Neural progenitor cell (in vitro differentiated cells): Measurements from ENCODE around the gene UBXN1. TPM values are rescaled to one million over a fixed set of nuclear protein-coding genes. Genes with fewer than 3 reads are reported as not detected.

Experiments used
- DNase-seq: peaks from one replicate; pipeline ENCODE4 v3.0.0-alpha.2; 2016; ENCODE audit warnings: low spot score
- H2AFZ ChIP-seq: fragments of 200-600 bp; sonication (generic); replicated peaks from 2 replicates; pipeline ENCODE4 v1.6.1; 2016; ENCODE audit warnings: antibody characterized with exemption
- H3F3A ChIP-seq: fragments of 200-600 bp; sonication (generic); 2 replicates; pipeline ENCODE4 v1.6.1; 2016; ENCODE audit warnings: antibody characterized with exemption, low read depth
- H3K27ac ChIP-seq: fragments of 200-600 bp; sonication (generic); 2 replicates; pipeline ENCODE4 v1.5.1; 2016; ENCODE audit warnings: mild to moderate bottlenecking
- H3K27me3 ChIP-seq: fragments of 200-600 bp; sonication (generic); 2 replicates; pipeline ENCODE4 v1.6.1; 2016; ENCODE audit warnings: mild to moderate bottlenecking, moderate library complexity
- H3K36me3 ChIP-seq: fragments of 200-600 bp; sonication (generic); 2 replicates; pipeline ENCODE4 v1.5.1; 2016
- H3K4me1 ChIP-seq: fragments of 200-600 bp; sonication (generic); 2 replicates; pipeline ENCODE4 v1.6.1; 2016; ENCODE audit warnings: mixed run types
- H3K4me2 ChIP-seq: fragments of 200-600 bp; sonication (generic); 2 replicates; pipeline ENCODE4 v1.6.1; 2016
- H3K4me3 ChIP-seq: fragments of 200-600 bp; sonication (generic); 2 replicates; pipeline ENCODE4 v1.5.1; 2016
- H3K79me2 ChIP-seq: fragments of 200-600 bp; sonication (generic); 2 replicates; pipeline ENCODE4 v1.6.1; 2016; ENCODE audit warnings: low read depth
- H3K9ac ChIP-seq: fragments of 200-600 bp; sonication (generic); 2 replicates; pipeline ENCODE4 v1.6.1; 2016
- H3K9me3 ChIP-seq: fragments of 200-600 bp; sonication (generic); 2 replicates; pipeline ENCODE4 v1.5.1; 2016; ENCODE audit warnings: low read depth
- H4K20me1 ChIP-seq: fragments of 200-600 bp; sonication (generic); 2 replicates; pipeline ENCODE4 v1.6.1; 2016; ENCODE audit warnings: low read depth
- H3K27ac Mint-ChIP-seq: 3 replicates; pipeline ENCODE4 v1.8.0; 2021; ENCODE audit warnings: mixed read lengths
- H3K27me3 Mint-ChIP-seq: 2 replicates; pipeline ENCODE4 v1.8.0; 2022; ENCODE audit warnings: low read depth, mild to moderate bottlenecking, inconsistent platforms, moderate library complexity, mixed read lengths; ENCODE audit not compliant: insufficient read depth
- H3K36me3 Mint-ChIP-seq: 3 replicates; pipeline ENCODE4 v1.8.0; 2021; ENCODE audit warnings: mixed read lengths
- H3K4me1 Mint-ChIP-seq: 3 replicates; pipeline ENCODE4 v1.8.0; 2021; ENCODE audit warnings: mixed read lengths
- H3K4me3 Mint-ChIP-seq: 3 replicates; pipeline ENCODE4 v1.8.0; 2021; ENCODE audit warnings: mild to moderate bottlenecking, moderate library complexity, mixed read lengths
- H3K9me3 Mint-ChIP-seq: 3 replicates; pipeline ENCODE4 v1.8.0; 2020; ENCODE audit warnings: mixed read lengths
- CTCF ChIP-seq: fragments of 200-600 bp; sonication (generic); IDR thresholded peaks from 2 replicates; pipeline ENCODE4 v1.5.1; 2017; ENCODE audit warnings: antibody characterized with exemption, mild to moderate bottlenecking
- EZH2 ChIP-seq: fragments of 200-600 bp; sonication (generic); IDR thresholded peaks from 2 replicates; pipeline ENCODE4 v1.6.1; 2017; ENCODE audit warnings: antibody characterized with exemption, mild to moderate bottlenecking, moderate library complexity
- EZH2phosphoT487 ChIP-seq: fragments of 200-600 bp; sonication (generic); IDR thresholded peaks from 2 replicates; pipeline ENCODE4 v1.6.1; 2017; ENCODE audit warnings: antibody characterized with exemption
- total RNA-seq: library from RNA; depleted of rRNA; stranded (reverse); fragments of >200 nt; gene quantifications from 2 replicates; pipeline ENCODE4 v1.2.3, GENCODE V29; 2015; ENCODE audit warnings: low replicate concordance

UBXN1 gene
- total RNA-seq, 1 donor from 2014 or later: 60.7 TPM

- Histone ChIP-seq H3K36me3 (no peaks in the 10 kb centered on the region), H3K27me3 (no peaks in the 10 kb centered on the region), H3K9me3 (no peaks in the 10 kb centered on the region), H3K9ac (peak overlapping the region; percentile 88), H3K4me2 (peak overlapping the region; percentile 96), H2AFZ (no peak overlapping the region), H4K20me1 (peaks cover 8% of the 10 kb centered on the region), H3F3A (peaks cover 46% of the 10 kb centered on the region), H3K79me2 (peaks cover 21% of the 10 kb centered on the region), H3K4me3 (peak overlapping the region; percentile 85), H3K27ac (no peak overlapping the region), H3K4me1 (peaks cover 7% of the 10 kb centered on the region)
- H3K9me3 Mint-ChIP-seq: no peaks in the 10 kb centered on the region
- peak; percentile 25 for DNase-seq
- peaks cover 19% of the 10 kb centered on the region for H3K36me3 Mint-ChIP-seq
- H3K4me3 Mint-ChIP-seq: peak overlapping the region; percentile 93
- no peak overlapping the region for H3K27ac Mint-ChIP-seq
- H3K27me3 Mint-ChIP-seq: peaks cover 2% of the 10 kb centered on the region
- TF ChIP-seq EZH2 (no peak), EZH2phosphoT487 (no peak), CTCF (no peak)
- H3K4me1 Mint-ChIP-seq: peaks cover 27% of the 10 kb centered on the region
Observed at GRCh38 chr11:62678433-62678769, 472 bp downstream of the UBXN1 start.

- no peaks in the 10 kb centered on the region for H3K9me3 Mint-ChIP-seq
- H3K27ac Mint-ChIP-seq: peak overlapping the region; percentile 6
- H3K27me3 ChIP-seq: no peaks in the 10 kb centered on the region
- H3F3A ChIP-seq: peaks cover 53% of the 10 kb centered on the region
- H3K9me3 ChIP-seq: no peaks in the 10 kb centered on the region
- peaks cover 19% of the 10 kb centered on the region for H3K36me3 Mint-ChIP-seq
- H3K79me2 ChIP-seq: peaks cover 28% of the 10 kb centered on the region
- no peak overlapping the region for H2AFZ ChIP-seq
- H3K4me2 ChIP-seq: peak overlapping the region; percentile 96
- H3K4me3 Mint-ChIP-seq: peak overlapping the region; percentile 93
- H3K27me3 Mint-ChIP-seq: peaks cover 2% of the 10 kb centered on the region
- peaks cover 30% of the 10 kb centered on the region for H3K4me1 Mint-ChIP-seq
- H3K9ac ChIP-seq: no peak overlapping the region
- no peak for DNase-seq
- no peak for TF ChIP-seq EZH2
- TF ChIP-seq CTCF: no peak
- TF ChIP-seq EZH2phosphoT487: no peak
- H4K20me1 ChIP-seq: peaks cover 8% of the 10 kb centered on the region
- no peaks in the 10 kb centered on the region for H3K36me3 ChIP-seq
- H3K27ac ChIP-seq: no peak overlapping the region
- H3K4me1 ChIP-seq: peaks cover 7% of the 10 kb centered on the region
- H3K4me3 ChIP-seq: peak overlapping the region; percentile 85
Observed at GRCh38 chr11:62677714-62678113, 1.2 kb downstream of the UBXN1 start.

- Mint-ChIP-seq H3K4me1 (peaks cover 33% of the 10 kb centered on the region), H3K9me3 (no peaks in the 10 kb centered on the region), H3K27me3 (peaks cover 2% of the 10 kb centered on the region), H3K27ac (no peak overlapping the region), H3K36me3 (peaks cover 19% of the 10 kb centered on the region), H3K4me3 (peak overlapping the region; percentile 93)
- Histone ChIP-seq H3K9me3 (no peaks in the 10 kb centered on the region), H3K9ac (no peak overlapping the region), H3K4me3 (no peak overlapping the region), H3K4me1 (peaks cover 7% of the 10 kb centered on the region), H3K79me2 (peaks cover 33% of the 10 kb centered on the region), H3K36me3 (no peaks in the 10 kb centered on the region), H2AFZ (no peak overlapping the region), H3K27ac (no peak overlapping the region), H3K4me2 (no peak overlapping the region), H3F3A (peaks cover 55% of the 10 kb centered on the region), H3K27me3 (no peaks in the 10 kb centered on the region), H4K20me1 (peaks cover 8% of the 10 kb centered on the region)
- no peak for TF ChIP-seq CTCF
- no peak for TF ChIP-seq EZH2
- no peak for TF ChIP-seq EZH2phosphoT487
- DNase-seq: no peak
Observed at GRCh38 chr11:62677156-62677555, 1.7 kb downstream of the UBXN1 start.
